ENCODE results near the gene CLASP1.

GRCh38 chr2:121689356-121689755 is 40.1 kb upstream of the CLASP1 start:
- TF ChIP-seq CTCF (IDR thresholded peaks at IDR 0.05): no peak
- no peak for TF ChIP-seq EP300 (IDR thresholded peaks at IDR 0.05; ENCODE audit: low read depth)
- TF ChIP-seq POLR2A (IDR thresholded peaks at IDR 0.05): no peak
- no peak for TF ChIP-seq POLR2AphosphoS5 (IDR thresholded peaks at IDR 0.05)
